H1 (cell line): ENCODE data around the gene EXOSC7. TPM values are rescaled to one million over a fixed set of nuclear protein-coding genes. Genes with fewer than 3 reads are reported as not detected.

Source experiments
- CTCF ChIA-PET: fragments of 300-600 bp; sonication (Branson Sonifier 250); formaldehyde crosslinking; loops from one replicate; lab custom pipeline; 2021; ENCODE audit not compliant: partially characterized antibody; lab: Charles Lee
- POLR2A ChIA-PET: fragments of 300-600 bp; sonication (Branson Sonifier 250); formaldehyde crosslinking; loops from one replicate; lab custom pipeline; 2021; ENCODE audit warnings: inconsistent platforms; ENCODE audit not compliant: partially characterized antibody; lab: Charles Lee
- DNase-seq, 2 experiments: peaks; one replicate each; pipeline versions ENCODE4 v3.0.0 to v3.0.0-alpha.2; 2010 to 2022; ENCODE audit warnings: low spot score in 2 of 2, low read depth in 1 of 2, mixed read lengths in 1 of 2
- FAIRE-seq: peaks from 2 replicates; lab custom pipeline; 2011; peaks lifted over from hg19 to GRCh38; lab: Jason Lieb, UNC
- H2AFZ ChIP-seq: 2 replicates; pipeline ENCODE4 v1.8.1; 2012; ENCODE audit warnings: low read length, inconsistent platforms
- H2AK5ac ChIP-seq: 2 replicates; pipeline ENCODE4 v1.6.1; 2013; ENCODE audit warnings: low read depth, low read length
- H2BK120ac ChIP-seq: replicated peaks from 2 replicates; pipeline ENCODE3; 2013; ENCODE audit warnings: low read depth, low read length, inconsistent platforms
- H2BK12ac ChIP-seq: 2 replicates; pipeline ENCODE4 v1.6.1; 2013; ENCODE audit warnings: low read depth, low read length
- H2BK15ac ChIP-seq: 2 replicates; pipeline ENCODE4 v1.6.1; 2013; ENCODE audit warnings: low read length
- H2BK20ac ChIP-seq: 2 replicates; pipeline ENCODE4 v1.6.1; 2013; ENCODE audit warnings: low read length
- H2BK5ac ChIP-seq: 2 replicates; pipeline ENCODE4 v1.6.1; 2013; ENCODE audit warnings: low read depth, low read length
- H3K14ac ChIP-seq: 2 replicates; pipeline ENCODE4 v1.6.1; 2013; ENCODE audit warnings: inconsistent platforms; ENCODE audit not compliant: insufficient read length
- H3K18ac ChIP-seq: 2 replicates; pipeline ENCODE4 v1.6.1; 2013; ENCODE audit warnings: low read length; ENCODE audit errors: extremely low read depth
- H3K23ac ChIP-seq: 2 replicates; pipeline ENCODE4 v1.6.1; 2013; ENCODE audit warnings: inconsistent platforms; ENCODE audit not compliant: insufficient read length
- H3K23me2 ChIP-seq: 2 replicates; pipeline ENCODE4 v1.6.1; 2013; ENCODE audit warnings: low read depth, low read length
- H3K27ac ChIP-seq: 2 replicates; pipeline ENCODE4 v1.6.1; 2011; ENCODE audit warnings: low read depth, low read length, inconsistent platforms
- H3K27me3 ChIP-seq, 4 experiments: replicated peaks in 1 of 4; 1 replicate in 1 of 4; 2 replicates in 3 of 4; pipeline versions ENCODE4 v1.6.1 to v1.8.1; 2011 to 2013; ENCODE audit warnings: low read length in 3 of 4, mild to moderate bottlenecking in 3 of 4, inconsistent platforms in 2 of 4, mixed read lengths in 2 of 4, moderate library complexity in 1 of 4; ENCODE audit not compliant: control insufficient read depth in 3 of 4, insufficient read depth in 3 of 4; ENCODE audit errors: extremely low read depth in 1 of 4
- H3K36me3 ChIP-seq, 4 experiments: 2 replicates each; pipeline versions ENCODE4 v1.6.1 to v1.8.1; 2011 to 2013; ENCODE audit warnings: mild to moderate bottlenecking in 4 of 4, low read length in 3 of 4, moderate library complexity in 2 of 4, control low read depth in 1 of 4, inconsistent platforms in 1 of 4; ENCODE audit not compliant: insufficient read depth in 4 of 4, control insufficient read depth in 2 of 4
- H3K4ac ChIP-seq: replicated peaks from 2 replicates; pipeline ENCODE3; 2013; ENCODE audit warnings: low read length, low read depth, mixed read lengths, inconsistent platforms; ENCODE audit not compliant: insufficient read length
- H3K4me1 ChIP-seq, 4 experiments: replicated peaks in 1 of 4; 1 replicate in 1 of 4; 2 replicates in 3 of 4; pipeline versions ENCODE4 v1.6.1 to v1.8.1; 2011 to 2013; ENCODE audit warnings: low read length in 3 of 4, inconsistent platforms in 2 of 4, mixed read lengths in 1 of 4; ENCODE audit not compliant: insufficient read depth in 4 of 4, control insufficient read depth in 3 of 4
- H3K4me2 ChIP-seq, 2 experiments: 2 replicates each; pipeline versions ENCODE4 v1.6.1 to v1.8.1; 2011 to 2013; ENCODE audit warnings: low read depth in 2 of 2, low read length in 2 of 2, control low read depth in 1 of 2, inconsistent platforms in 1 of 2, mild to moderate bottlenecking in 1 of 2; ENCODE audit not compliant: insufficient read depth in 1 of 2
- H3K4me3 ChIP-seq, 4 experiments: fragments of 200-600, 300-600 bp in 1 of 4; sonication (generic), shearing (Covaris generic), sonication (Bioruptor Twin) in 1 of 4; 2 replicates each; pipeline versions ENCODE4 v1.5.1 to v1.8.1; 2011 to 2016; ENCODE audit warnings: low read length in 4 of 4, low read depth in 3 of 4, control low read depth in 2 of 4, inconsistent platforms in 2 of 4, mild to moderate bottlenecking in 2 of 4, mixed read lengths in 1 of 4, moderate library complexity in 1 of 4; ENCODE audit not compliant: insufficient read depth in 2 of 4; ENCODE audit errors: extremely low read depth in 1 of 4
- H3K56ac ChIP-seq: replicated peaks from 2 replicates; pipeline ENCODE3; 2013; ENCODE audit warnings: low read depth, mild to moderate bottlenecking, mixed read lengths, low read length, inconsistent platforms; ENCODE audit not compliant: insufficient read length
- H3K79me1 ChIP-seq: 2 replicates; pipeline ENCODE4 v1.6.1; 2013; ENCODE audit warnings: low read depth, low read length, control low read depth
- H3K79me2 ChIP-seq, 2 experiments: 2 replicates each; pipeline versions ENCODE4 v1.6.1 to v1.8.1; 2012 to 2013; ENCODE audit warnings: low read length in 2 of 2, mild to moderate bottlenecking in 2 of 2, inconsistent platforms in 1 of 2; ENCODE audit not compliant: insufficient read depth in 2 of 2, control insufficient read depth in 1 of 2
- H3K9ac ChIP-seq, 4 experiments: replicated peaks in 1 of 4; 1 replicate in 1 of 4; 2 replicates in 3 of 4; pipeline versions ENCODE4 v1.6.1 to v1.8.1; 2011 to 2013; ENCODE audit warnings: low read depth in 3 of 4, low read length in 3 of 4, control low read depth in 2 of 4, mild to moderate bottlenecking in 2 of 4, moderate library complexity in 2 of 4, inconsistent platforms in 1 of 4; ENCODE audit errors: extremely low read depth in 1 of 4
- H3K9me3 ChIP-seq, 2 experiments: 2 replicates each; pipeline versions ENCODE4 v1.6.1 to v1.8.1; 2012 to 2013; ENCODE audit warnings: mild to moderate bottlenecking in 2 of 2, moderate library complexity in 2 of 2, control low read depth in 1 of 2, inconsistent platforms in 1 of 2, low read depth in 1 of 2, low read length in 1 of 2, mixed read lengths in 1 of 2; ENCODE audit not compliant: insufficient read depth in 2 of 2
- H4K20me1 ChIP-seq, 2 experiments: replicated peaks in 1 of 2; 2 replicates each; pipeline versions ENCODE3 to v1.8.1; 2011 to 2013; ENCODE audit warnings: inconsistent platforms in 2 of 2, low read length in 2 of 2, mild to moderate bottlenecking in 1 of 2; ENCODE audit not compliant: insufficient read depth in 2 of 2, control insufficient read depth in 1 of 2
- H4K5ac ChIP-seq: 2 replicates; pipeline ENCODE4 v1.6.1; 2013; ENCODE audit warnings: low read length, low read depth, mixed read lengths, inconsistent platforms; ENCODE audit not compliant: insufficient read length
- H4K8ac ChIP-seq: 2 replicates; pipeline ENCODE4 v1.8.0; 2013; ENCODE audit warnings: mild to moderate bottlenecking, moderate library complexity, low read length, inconsistent platforms; ENCODE audit not compliant: insufficient read depth; ENCODE audit errors: extremely low read depth
- H4K91ac ChIP-seq: replicated peaks from 2 replicates; pipeline ENCODE3; 2013; ENCODE audit warnings: low read length, mixed read lengths, inconsistent platforms; ENCODE audit not compliant: insufficient read length
- BRCA1 ChIP-seq: IDR thresholded peaks from 2 replicates; pipeline ENCODE4 v1.6.1; 2012; ENCODE audit warnings: low read depth, low read length, improper control_type of control experiment
- CHD2 ChIP-seq: IDR thresholded peaks from 2 replicates; pipeline ENCODE4 v1.6.1; 2012; ENCODE audit warnings: low read length, improper control_type of control experiment
- CREB1 ChIP-seq: IDR thresholded peaks from 2 replicates; pipeline ENCODE4 v1.6.1; 2012; ENCODE audit warnings: inconsistent platforms
- CTBP2 ChIP-seq: IDR thresholded peaks from 2 replicates; pipeline ENCODE4 v1.7.0; 2011; ENCODE audit warnings: borderline replicate concordance, mild to moderate bottlenecking, moderate library complexity, mixed read lengths, low read length; ENCODE audit not compliant: insufficient read depth, insufficient read length
- EP300 ChIP-seq, 2 experiments: IDR thresholded peaks; 1 replicate in 1 of 2; 2 replicates in 1 of 2; pipeline ENCODE4 v1.6.1; 2011 to 2012; ENCODE audit warnings: low read depth in 2 of 2, low read length in 2 of 2, mild to moderate bottlenecking in 2 of 2, borderline replicate concordance in 1 of 2, inconsistent platforms in 1 of 2, moderate library complexity in 1 of 2
- GTF2F1 ChIP-seq: IDR thresholded peaks from 2 replicates; pipeline ENCODE4 v1.6.1; 2012; ENCODE audit warnings: low read depth, low read length, improper control_type of control experiment, borderline replicate concordance
- KDM5A ChIP-seq: fragments of 200-600 bp; IDR thresholded peaks from 2 replicates; pipeline ENCODE4 v1.7.1; 2012; ENCODE audit warnings: mild to moderate bottlenecking, low read length, inconsistent platforms, mixed read lengths
- MAFK ChIP-seq: IDR thresholded peaks from 2 replicates; pipeline ENCODE4 v1.6.1; 2012; ENCODE audit warnings: low read depth, mild to moderate bottlenecking, improper control_type of control experiment, low read length
- NRF1 ChIP-seq: IDR thresholded peaks from 2 replicates; pipeline ENCODE4 v1.6.1; 2011; ENCODE audit warnings: mild to moderate bottlenecking, low read depth, low read length, improper control_type of control experiment
- RNF2 ChIP-seq: fragments of 200-900, 300-1000 bp; sonication (generic); IDR thresholded peaks from 2 replicates; pipeline ENCODE4 v1.7.1; 2016; ENCODE audit warnings: borderline replicate concordance, low read depth, mild to moderate bottlenecking, antibody characterized with exemption, low read length; ENCODE audit not compliant: poor library complexity, severe bottlenecking; ENCODE audit errors: missing control alignments
- SP2 ChIP-seq: IDR thresholded peaks from 2 replicates; pipeline ENCODE4 v1.6.1; 2012; ENCODE audit warnings: mild to moderate bottlenecking, low read length, inconsistent platforms
- TAF7 ChIP-seq: optimal IDR thresholded peaks from 2 replicates; pipeline ENCODE3; 2011; ENCODE audit warnings: low read depth, mild to moderate bottlenecking, inconsistent platforms, low read length, moderate library complexity, borderline replicate concordance
- USF2 ChIP-seq: IDR thresholded peaks from 2 replicates; pipeline ENCODE4 v1.6.1; 2011; ENCODE audit warnings: low read length, improper control_type of control experiment
- WGBS, 2 experiments: shearing (Covaris generic) in 1 of 2; methylation state at CpG; one replicate each; pipeline versions ENCODE4 v1.1.6 to v1.1.7; 2013 to 2015; ENCODE audit warnings: low lambda C conversion rate in 2 of 2, mixed read lengths in 2 of 2, inconsistent platforms in 1 of 2, low coverage in 1 of 2, missing lambda C conversion rate in 1 of 2; ENCODE audit not compliant: insufficient replicate concordance in 2 of 2, insufficient coverage in 1 of 2, insufficient read length in 1 of 2; ENCODE audit errors: extremely low coverage in 1 of 2, missing lambda C conversion rate in 1 of 2; 5-methylcytosine and 5-hydroxymethylcytosine counted together
- polyA plus RNA-seq, 7 experiments: library from polyadenylated mRNA; depleted of rRNA in 3 of 7; stranded (reverse) in 5 of 7; unstranded in 2 of 7; fragments of >200 nt in 5 of 7; fragments of 200-250 nt in 2 of 7; gene quantifications; 1 replicate in 5 of 7; 2 replicates in 1 of 7; 4 replicates in 1 of 7; pipeline versions ENCODE4 v1.2.1 to v1.2.3, GENCODE V29; 2011 to 2013; ENCODE audit warnings: missing spikeins in 2 of 7, mixed read lengths in 2 of 7
- total RNA-seq: library from RNA; stranded (reverse); fragmentation: NEBNext Ultra II Directional; extraction: Animal tissue kit (Norgen Biotek cat#: 25700); gene quantifications from 2 replicates; pipeline ENCODE4 v1.2.1, GENCODE V29; 2021

EXOSC7 gene
- total and polyA plus RNA-seq, 2 of the 8 experiments (the other 6 are each of a cell fraction or from before 2014, with no cell fraction given), result 92.7 to 94.5 TPM

DNA sequence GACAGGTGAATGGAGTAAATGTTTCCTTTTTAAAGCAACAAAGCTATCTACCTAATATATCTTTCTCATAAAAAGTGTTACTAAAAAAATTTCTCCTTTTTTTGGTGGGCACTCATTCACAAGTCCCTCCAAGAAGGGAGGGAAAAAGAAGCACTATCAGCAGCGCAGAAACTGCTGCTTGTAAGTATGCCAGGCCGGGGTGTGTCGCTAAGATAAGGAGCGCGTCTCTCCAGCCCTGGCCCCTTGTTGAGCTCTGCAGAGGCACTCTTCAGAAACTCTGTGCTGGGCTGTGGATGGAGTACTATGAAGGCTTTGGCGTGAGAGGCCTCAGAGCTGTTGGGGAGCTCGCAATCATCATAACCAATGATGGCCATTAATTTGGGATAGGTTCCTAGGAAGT, 49.1 kb upstream of the EXOSC7 start:
- no peak overlapping the region for H3K9ac ChIP-seq
- TF ChIP-seq RNF2, result no peak
- TF ChIP-seq CTBP2, result no peak
- TF ChIP-seq CREB1, result no peak
- TF ChIP-seq USF2, result no peak
- TF ChIP-seq NRF1, result no peak
- TF ChIP-seq KDM5A, result no peak
- no peak for TF ChIP-seq MAFK
- TF ChIP-seq CHD2, result no peak
- TF ChIP-seq SP2, result no peak
- no peak for TF ChIP-seq GTF2F1
- no peak for TF ChIP-seq EP300 (IDR thresholded peaks at IDR 0.05; ENCODE audit: borderline replicate concordance in 1 of 2, low read depth in 2 of 2, low read length in 2 of 2)
- TF ChIP-seq BRCA1, result no peak
- no peak for TF ChIP-seq TAF7

More for the DNA sequence above, 49.1 kb upstream of the EXOSC7 start:
- no peak overlapping the region for H3K56ac ChIP-seq
- no peak overlapping the region for H2BK20ac ChIP-seq
- no peak overlapping the region for H3K27ac ChIP-seq
- no peaks in the 10 kb centered on the region for H3K27me3 ChIP-seq
- no peak overlapping the region for H3K4me3 ChIP-seq
- no peak overlapping the region for H4K91ac ChIP-seq
- FAIRE-seq (no peak), DNase-seq (no peak)
- no peaks in the 10 kb centered on the region for H3K9me3 ChIP-seq
- no peak overlapping the region for H3K18ac ChIP-seq
- ChIA-PET POLR2A (interaction anchor here (1.1 to 1.2 kb wide), 2 partner anchors 24 to 48 kb away, joined by 3 read pairs; no protein-coding TSS in a partner anchor), CTCF (interaction anchor here (0.9 to 9.0 kb wide), 7 partner anchors 12 to 62 kb away, joined by 3 to 69 read pairs (median 4); no protein-coding TSS in a partner anchor)
- no peak overlapping the region for H3K4me2 ChIP-seq
- H3K4ac ChIP-seq, result no peak overlapping the region
- H3K79me2 ChIP-seq, result no peaks in the 10 kb centered on the region
- peaks cover 6% of the 10 kb centered on the region in 2 experiments for H4K20me1 ChIP-seq
- WGBS, 2 experiments, result 83% methylated on average over 7 of the region's 7 CpGs; no CpG with 5 or more reads in 1 of the 2 experiments
- no peak overlapping the region for H2BK12ac ChIP-seq
- no peak overlapping the region for H2BK15ac ChIP-seq
- H4K5ac ChIP-seq, result no peak overlapping the region
- H2BK5ac ChIP-seq, result no peak overlapping the region
- H3K23ac ChIP-seq, result no peak overlapping the region
- H4K8ac ChIP-seq, result no peak overlapping the region
- no peak overlapping the region for H2BK120ac ChIP-seq
- no peaks in the 10 kb centered on the region for H3K79me1 ChIP-seq
- H2AK5ac ChIP-seq, result no peak overlapping the region
- H3K4me1 ChIP-seq, result no peaks in the 10 kb centered on the region
- H3K36me3 ChIP-seq, result peaks cover 5 to 18% (median 8%) of the 10 kb centered on the region in 4 experiments; a peak in 6 of 8 replicates
- H2AFZ ChIP-seq, result no peak overlapping the region
- H3K23me2 ChIP-seq, result no peaks in the 10 kb centered on the region
- H3K14ac ChIP-seq, result no peak overlapping the region
